GM19023 (cell line): ENCODE results near the gene AICDA.
"Not testable (repeated sequence)": the region's sequence is repeated elsewhere in the genome, so short reads cannot be mapped to it uniquely, and the experiment has no call there.

Experiments used
- ATAC-seq: cut with Tn5 transposase; IDR thresholded peaks from one replicate; pipeline ENCODE4 v1.9.1; 2021; ENCODE audit warnings: mild to moderate bottlenecking, moderate library complexity; ENCODE audit not compliant: unreplicated experiment

Gene AICDA

GRCh38 chr12:8615206-8615605 lies 2.5 kb upstream of the AICDA start:
- no peak for ATAC-seq

- ATAC-seq, result not testable (repeated sequence)
These were observed 1.2 kb upstream of the AICDA start for GRCh38 chr12:8613881-8614280.

GRCh38 chr12:8609061-8609570 lies 3.5 kb downstream of the AICDA start:
- no peak for ATAC-seq

- ATAC-seq, result no peak
These were observed 5.8 kb downstream of the AICDA start for GRCh38 chr12:8606890-8607289.

GRCh38 chr12:8605057-8605456 lies 7.6 kb downstream of the AICDA start:
- no peak for ATAC-seq

GRCh38 chr12:8603856-8604255 lies 8.8 kb downstream of the AICDA start:
- no peak for ATAC-seq

- ATAC-seq, result no peak
These were observed 9.4 kb downstream of the AICDA start for GRCh38 chr12:8603286-8603685.

GRCh38 chr12:8596561-8596960 lies 16.1 kb downstream of the AICDA start:
- ATAC-seq, result no peak

GRCh38 chr12:8594072-8594471 lies 18.6 kb downstream of the AICDA start:
- no peak for ATAC-seq

GRCh38 chr12:8593246-8593645 lies 19.4 kb downstream of the AICDA start:
- ATAC-seq, result no peak

GRCh38 chr12:8590842-8591545 lies 21.7 kb downstream of the AICDA start:
- peak; percentile 82 for ATAC-seq

GRCh38 chr12:8589679-8590078 lies 23.0 kb downstream of the AICDA start:
- no peak for ATAC-seq

- ATAC-seq, result not testable (repeated sequence)
These were observed 28.2 kb downstream of the AICDA start for GRCh38 chr12:8584478-8584877.

- no peak for ATAC-seq
These were observed 28.7 kb downstream of the AICDA start for GRCh38 chr12:8584004-8584403.

- ATAC-seq, result no peak
These were observed 31.4 kb downstream of the AICDA start for GRCh38 chr12:8581098-8581784.

GRCh38 chr12:8577879-8578278 lies 34.8 kb downstream of the AICDA start:
- ATAC-seq, result no peak

- ATAC-seq, result no peak
These were observed 40.2 kb downstream of the AICDA start for GRCh38 chr12:8572507-8572906.

GRCh38 chr12:8566525-8566924 lies 46.1 kb downstream of the AICDA start:
- ATAC-seq, result no peak

GRCh38 chr12:8566052-8566451 lies 46.6 kb downstream of the AICDA start:
- ATAC-seq, result not testable (repeated sequence)

- no peak for ATAC-seq
These were observed 48.0 kb downstream of the AICDA start for GRCh38 chr12:8564656-8565055.

- no peak for ATAC-seq
These were observed 49.3 kb downstream of the AICDA start for GRCh38 chr12:8563356-8563755.

GRCh38 chr12:8562310-8562709 lies 50.3 kb downstream of the AICDA start:
- ATAC-seq, result no peak
